HG02759 (cell line): ENCODE measurements around the gene ADCY4.

Experiments
- ATAC-seq: cut with Tn5 transposase; IDR thresholded peaks from one replicate; pipeline ENCODE4 v1.9.1; 2021; ENCODE audit warnings: mild to moderate bottlenecking, moderate library complexity; ENCODE audit not compliant: unreplicated experiment

ADCY4 gene

DNA sequence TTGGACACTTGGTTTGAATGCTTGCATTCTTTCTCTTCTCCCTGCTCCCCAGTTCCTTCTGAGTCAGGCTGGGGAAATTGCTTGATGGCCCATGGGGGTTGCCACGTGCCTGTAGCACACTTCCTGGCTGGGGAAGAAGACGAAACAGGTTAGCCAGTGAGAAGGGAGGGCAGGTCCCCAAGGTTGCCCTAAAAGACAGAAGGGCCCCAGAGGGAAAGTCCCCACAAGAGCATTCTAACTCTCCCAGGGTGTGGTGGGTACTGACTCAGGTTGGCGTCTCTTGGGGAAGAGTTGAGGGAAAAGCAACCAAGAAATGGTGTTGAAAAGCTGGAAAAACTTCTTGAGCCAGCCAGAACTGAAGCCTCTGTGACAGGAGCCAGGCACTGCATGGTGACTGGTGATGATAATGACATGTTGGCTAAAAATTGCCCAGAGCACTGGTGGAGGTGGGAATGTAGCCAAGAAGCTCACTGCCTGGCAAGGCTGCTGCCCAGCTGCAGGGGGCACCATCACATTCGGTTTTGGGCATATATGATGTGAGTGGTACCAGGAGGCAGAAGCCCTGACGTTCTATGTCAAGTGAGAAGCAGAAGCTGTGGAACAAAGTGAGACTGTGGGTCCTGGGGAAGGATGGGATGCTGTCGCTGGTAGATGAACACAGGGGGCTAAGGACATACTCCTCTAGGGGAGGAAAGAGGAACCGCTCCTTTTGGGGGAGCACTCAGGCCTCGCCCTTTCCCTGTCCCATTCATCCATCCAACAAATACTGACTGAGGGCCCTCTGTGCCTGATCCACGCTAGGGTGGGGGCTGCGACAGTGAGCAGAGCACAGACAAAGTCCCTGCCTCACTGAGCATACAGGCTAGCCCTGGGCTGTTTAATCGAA, 55.3 kb downstream of the ADCY4 start:
- ATAC-seq: peak; percentile 82

DNA sequence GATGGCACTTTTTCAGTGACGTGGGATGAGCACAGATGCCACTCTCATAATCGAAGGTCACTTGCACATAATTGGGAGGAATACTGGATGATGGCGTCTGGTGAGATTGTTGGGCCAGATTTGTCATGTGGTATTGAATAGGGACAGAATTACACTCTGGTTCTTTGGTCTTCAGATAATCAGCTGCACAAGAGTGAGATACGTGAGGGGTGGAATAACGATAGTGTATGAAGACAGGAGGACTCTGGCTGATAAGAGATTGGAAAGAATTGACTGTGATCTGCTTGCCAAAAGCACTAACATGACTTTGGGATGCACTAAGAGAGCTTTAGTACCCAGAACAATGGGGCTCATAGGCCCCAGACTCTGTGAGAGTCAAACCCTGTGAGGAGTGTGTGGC, 56.4 kb downstream of the ADCY4 start:
- no peak for ATAC-seq

DNA sequence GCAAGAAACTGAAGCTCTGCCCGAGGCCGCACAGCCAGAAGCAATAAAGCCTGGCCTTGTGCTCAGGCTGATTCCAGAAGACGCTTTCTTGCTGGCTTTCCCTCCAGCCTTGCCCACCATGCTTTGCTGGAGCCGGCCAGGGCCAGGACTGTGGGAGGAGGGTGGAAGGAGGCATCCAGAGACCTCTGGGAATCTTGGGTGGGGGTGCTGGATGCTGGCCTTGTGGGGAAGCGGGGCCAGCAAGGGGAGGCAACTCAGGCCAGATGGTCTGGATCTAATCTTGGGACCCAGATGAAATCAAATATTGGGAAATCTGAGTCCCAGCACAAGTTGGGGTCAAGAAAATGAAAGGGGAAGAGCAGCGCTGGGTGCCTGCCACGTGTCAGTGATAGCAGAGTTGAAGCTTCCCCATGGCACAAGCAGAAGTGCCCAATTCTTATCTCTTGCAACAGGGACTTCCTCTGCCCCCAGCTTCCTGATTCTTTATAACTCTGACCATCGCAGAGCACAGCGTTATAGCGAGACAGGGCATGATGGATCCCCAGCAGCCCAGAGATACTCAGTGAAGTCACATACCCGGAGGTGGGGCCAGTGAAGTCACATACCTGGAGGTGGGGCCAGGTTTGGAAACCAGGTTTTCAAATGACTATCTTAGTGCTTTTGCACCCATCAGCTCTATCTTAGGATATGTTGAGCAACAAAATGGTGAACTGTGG, 57.1 kb downstream of the ADCY4 start:
- no peak for ATAC-seq

- no peak for ATAC-seq
These were observed 57.8 kb downstream of the ADCY4 start for GRCh38 chr14:24277071-24277470.

GRCh38 chr14:24274101-24274543, 60.7 kb downstream of the ADCY4 start:
- ATAC-seq: peak; percentile 34

GRCh38 chr14:24273422-24273998, 61.4 kb downstream of the ADCY4 start:
- ATAC-seq: no peak

GRCh38 chr14:24272467-24272866, 62.4 kb downstream of the ADCY4 start:
- no peak for ATAC-seq

- ATAC-seq: no peak
These were observed 63.0 kb downstream of the ADCY4 start for GRCh38 chr14:24271834-24272263.

GRCh38 chr14:24271134-24271833, 63.6 kb downstream of the ADCY4 start, which contains the start of gene RABGGTA:
TSS of gene RABGGTA (minus strand) at chr14:24271597. CDS start at chr14:24271115, 482 bp downstream.
- ATAC-seq: peak; percentile 90

- ATAC-seq: no peak
These were observed 64.2 kb downstream of the ADCY4 start for GRCh38 chr14:24270537-24271133.

DNA sequence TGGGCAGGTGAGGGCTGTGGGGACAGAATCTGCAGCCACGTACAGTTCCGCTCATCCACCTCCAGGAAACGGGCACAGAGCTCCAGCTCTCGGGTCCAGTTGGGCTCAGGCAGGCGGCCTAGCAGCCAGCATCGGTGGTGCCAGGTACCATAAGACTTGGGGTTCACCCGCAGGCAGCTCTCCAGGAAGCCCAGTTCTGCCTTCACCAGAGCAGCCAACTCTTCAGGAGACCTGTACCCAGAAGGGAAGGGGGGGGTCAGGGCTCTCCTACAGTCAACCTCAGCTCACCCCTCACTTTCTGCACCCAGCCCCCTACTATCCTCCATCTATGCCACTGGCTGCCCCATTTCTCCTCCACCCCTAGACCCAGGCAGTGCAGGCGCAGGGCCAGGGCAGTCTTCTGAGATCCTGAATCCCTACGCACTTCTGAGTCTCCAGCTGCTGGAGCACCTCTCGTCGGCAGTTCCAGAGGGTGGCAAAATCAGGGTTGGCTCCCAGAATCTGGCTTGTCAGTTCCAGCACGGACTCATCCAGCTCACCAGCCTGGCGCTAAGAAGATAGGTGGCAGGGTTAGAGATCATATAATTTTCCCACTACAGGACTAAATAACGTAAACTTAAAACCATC, 64.8 kb downstream of the ADCY4 start:
- no peak for ATAC-seq

DNA sequence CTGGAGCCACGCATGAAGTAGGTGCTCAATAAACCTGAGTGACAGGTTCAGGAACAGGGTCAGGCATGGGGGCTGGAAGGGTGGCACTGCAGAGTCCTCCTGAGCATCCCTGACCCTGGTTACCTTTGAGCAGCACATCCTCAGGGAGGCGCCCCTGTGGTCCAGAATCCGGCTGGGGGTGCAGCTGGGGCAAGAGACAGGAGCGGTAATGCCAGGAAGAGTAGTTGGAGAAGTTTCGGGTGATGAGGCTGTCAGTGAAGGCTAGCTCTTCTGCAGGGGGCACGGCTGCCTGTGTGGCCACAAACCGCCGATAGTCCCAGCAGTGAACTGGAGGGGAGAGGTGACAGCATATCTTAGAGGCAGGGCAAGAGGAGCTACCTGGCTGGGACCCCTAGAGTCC, 65.5 kb downstream of the ADCY4 start:
- no peak for ATAC-seq
